ENCODE results near the gene ADGRG6.

Gene ADGRG6

DNA sequence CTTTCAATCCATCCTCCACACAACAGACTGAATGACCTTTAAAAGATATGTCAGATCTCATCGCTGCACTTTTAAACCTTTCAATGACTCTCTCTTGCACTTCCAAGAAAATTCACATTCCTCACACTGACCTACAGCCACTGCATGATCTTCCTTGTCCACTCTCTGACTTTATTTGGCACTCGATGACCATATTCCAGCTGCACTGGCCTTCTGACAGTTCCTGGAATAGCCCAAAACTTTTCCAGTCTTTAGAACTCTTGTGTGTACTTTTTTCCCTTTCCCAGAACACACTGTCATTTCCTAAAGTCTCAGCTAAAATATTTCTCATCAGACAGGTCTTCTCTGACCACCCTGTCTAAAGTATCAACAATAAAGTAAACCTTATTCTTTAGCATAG, 174.6 kb downstream of the ADGRG6 start:
- TF ChIP-seq POLR2AphosphoS5 (IDR thresholded peaks at IDR 0.05; ENCODE audit: low read depth, low read length) (no peak), PAX5 (IDR thresholded peaks at IDR 0.05; ENCODE audit: insufficient read depth, low read length, severe bottlenecking) (no peak), POLR2A (IDR thresholded peaks at IDR 0.05; ENCODE audit: low read depth, low read length) (no peak), TAF1 (IDR thresholded peaks at IDR 0.05; ENCODE audit: low read depth, low read length) (no peak), POU2F2 (IDR thresholded peaks at IDR 0.05; ENCODE audit: low read depth, low read length) (no peak), SPI1 (IDR thresholded peaks at IDR 0.05; ENCODE audit: low read depth, low read length) (no peak)
- FAIRE-seq = no peak
- no peak for DNase-seq (ENCODE audit: insufficient read length, low spot score)

DNA sequence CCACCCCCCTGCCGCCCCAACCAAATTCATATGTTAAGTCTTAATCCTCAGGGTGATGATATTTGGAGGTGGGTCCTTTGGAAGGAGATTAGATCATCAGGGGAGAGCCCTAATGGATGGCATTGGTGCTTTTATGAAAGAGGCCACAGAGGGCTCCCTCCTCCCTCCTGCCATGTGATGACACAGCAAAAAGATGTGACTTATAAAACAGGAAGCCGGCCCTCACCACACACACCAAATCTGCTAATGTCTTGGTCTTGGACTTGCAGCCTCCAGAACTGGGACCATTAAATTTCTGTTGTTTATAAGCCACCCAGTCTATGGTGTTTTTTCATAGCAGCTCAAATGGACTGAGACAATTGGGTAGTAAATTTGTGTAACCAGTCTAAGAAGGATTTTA, 176.3 kb downstream of the ADGRG6 start:
- TF ChIP-seq PAX5 (IDR thresholded peaks at IDR 0.05; ENCODE audit: insufficient read depth, low read length, severe bottlenecking) = no peak
- no peak for TF ChIP-seq POLR2AphosphoS5 (IDR thresholded peaks at IDR 0.05; ENCODE audit: low read depth, low read length)
- no peak for TF ChIP-seq SPI1 (IDR thresholded peaks at IDR 0.05; ENCODE audit: low read depth, low read length)
- TF ChIP-seq POLR2A (IDR thresholded peaks at IDR 0.05; ENCODE audit: low read depth, low read length) = no peak
- no peak for FAIRE-seq
- DNase-seq (ENCODE audit: insufficient read length, low spot score) = no peak

- no peak for DNase-seq (ENCODE audit: insufficient read length, low spot score)
- FAIRE-seq = no peak
- TF ChIP-seq POLR2AphosphoS5 (IDR thresholded peaks at IDR 0.05; ENCODE audit: low read depth, low read length) = no peak
Observed at GRCh38 chr6:142481466-142481865, 179.7 kb downstream of the ADGRG6 start.

DNA sequence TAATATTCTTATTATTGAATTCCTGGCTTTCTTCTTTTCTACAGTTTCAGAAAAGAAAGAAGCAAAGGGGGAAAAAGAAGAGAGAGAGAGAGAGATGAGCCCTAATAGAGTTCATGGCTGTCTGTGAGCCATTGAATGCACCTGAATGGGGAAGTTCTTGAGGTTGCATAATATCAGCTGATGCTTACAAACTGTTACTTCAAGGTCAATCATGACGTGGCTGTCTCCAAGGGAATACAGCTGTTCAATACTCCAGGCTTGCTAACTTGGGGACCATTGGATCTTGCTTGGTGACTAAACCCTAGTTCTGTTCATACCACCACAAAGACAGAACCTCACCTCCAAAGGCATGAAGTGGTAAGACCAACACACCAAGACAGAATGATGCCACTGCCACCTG, 180.4 kb downstream of the ADGRG6 start:
- DNase-seq (ENCODE audit: insufficient read length, low spot score) = no peak
- TF ChIP-seq POLR2A (IDR thresholded peaks at IDR 0.05; ENCODE audit: low read depth, low read length) = no peak
- no peak for TF ChIP-seq POU2F2 (IDR thresholded peaks at IDR 0.05; ENCODE audit: low read depth, low read length)
- TF ChIP-seq POLR2AphosphoS5 (IDR thresholded peaks at IDR 0.05; ENCODE audit: low read depth, low read length) = no peak
- TF ChIP-seq PAX5 (IDR thresholded peaks at IDR 0.05; ENCODE audit: insufficient read depth, low read length, severe bottlenecking) = no peak
- FAIRE-seq = no peak

GRCh38 chr6:142482974-142483373, 181.2 kb downstream of the ADGRG6 start:
- FAIRE-seq (no peak), DNase-seq (ENCODE audit: insufficient read length, low spot score) (no peak)
- TF ChIP-seq POLR2A (IDR thresholded peaks at IDR 0.05; ENCODE audit: low read depth, low read length) (no peak), POLR2AphosphoS5 (IDR thresholded peaks at IDR 0.05; ENCODE audit: low read depth, low read length) (no peak), POU2F2 (IDR thresholded peaks at IDR 0.05; ENCODE audit: low read depth, low read length) (no peak), PAX5 (IDR thresholded peaks at IDR 0.05; ENCODE audit: insufficient read depth, low read length, severe bottlenecking) (no peak)

DNA sequence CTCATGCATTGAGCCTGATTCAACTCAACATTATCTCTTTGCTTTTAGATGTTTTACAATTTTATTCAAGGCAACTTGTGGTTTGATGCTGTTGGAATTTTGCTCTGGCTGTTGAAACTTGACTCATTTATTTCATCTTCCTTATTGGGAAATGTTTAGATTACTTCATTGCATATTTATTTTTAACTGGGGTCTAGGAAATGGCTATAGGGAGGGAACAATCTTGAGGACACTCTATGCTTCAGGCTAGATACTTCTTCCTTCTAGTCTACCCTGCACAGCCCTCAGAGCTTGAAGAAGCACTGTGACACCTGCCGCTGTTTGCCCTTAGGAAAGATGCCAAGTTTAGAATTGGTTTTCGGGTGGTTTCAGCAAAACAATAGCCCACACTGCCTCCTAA, 183.4 kb downstream of the ADGRG6 start:
- FAIRE-seq = no peak
- TF ChIP-seq TAF1 (IDR thresholded peaks at IDR 0.05; ENCODE audit: low read depth, low read length) = no peak
- no peak for TF ChIP-seq POLR2AphosphoS5 (IDR thresholded peaks at IDR 0.05; ENCODE audit: low read depth, low read length)
- DNase-seq (ENCODE audit: insufficient read length, low spot score) = no peak

GRCh38 chr6:142489722-142490610, 188.2 kb downstream of the ADGRG6 start:
- TF ChIP-seq POLR2A (IDR thresholded peaks at IDR 0.05; ENCODE audit: low read depth, low read length) = no peak
- no peak for TF ChIP-seq SPI1 (IDR thresholded peaks at IDR 0.05; ENCODE audit: low read depth, low read length)
- DNase-seq (ENCODE audit: insufficient read length, low spot score) (no peak), FAIRE-seq (no peak)
